Fibroblast of skin of right biceps (primary cell): Measurements from ENCODE around the gene PRODH2.
"Not testable (repeated sequence)": the region's sequence is repeated elsewhere in the genome, so short reads cannot be mapped to it uniquely, and the experiment has no call there.

Experiments used
- DNase-seq: peaks from one replicate; pipeline ENCODE4 v3.0.0-alpha.2; 2013

Gene PRODH2

DNA sequence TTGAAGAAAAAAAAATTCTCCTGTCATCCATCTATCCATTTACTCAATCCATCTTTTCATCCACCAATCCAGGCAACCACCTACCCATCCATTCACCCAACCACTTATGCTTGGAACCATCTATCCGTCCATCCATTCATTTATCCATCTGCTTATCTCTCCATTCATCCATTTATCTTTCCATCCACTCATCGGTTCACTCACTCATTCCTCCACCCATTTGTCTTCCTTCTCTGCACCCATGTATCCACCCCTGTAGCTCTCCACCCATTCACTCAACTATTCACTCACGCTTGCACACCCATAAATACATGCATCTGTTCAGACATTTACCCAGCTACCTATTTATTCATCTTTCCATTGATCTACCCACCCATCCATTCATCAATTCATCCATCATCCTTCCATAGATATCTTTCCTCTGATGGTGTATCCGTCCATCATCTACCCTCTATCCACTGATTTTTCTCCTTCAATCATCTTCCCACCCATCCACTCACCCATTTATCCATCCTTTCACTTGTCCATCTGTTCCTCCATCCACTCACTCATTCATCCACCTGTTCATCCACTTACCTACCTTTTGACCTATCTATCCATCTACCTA lies 30.1 kb upstream of the PRODH2 start:
- no peak for DNase-seq

GRCh38 chr19:35841961-35842595 lies 29.4 kb upstream of the PRODH2 start:
- DNase-seq = no peak

DNA sequence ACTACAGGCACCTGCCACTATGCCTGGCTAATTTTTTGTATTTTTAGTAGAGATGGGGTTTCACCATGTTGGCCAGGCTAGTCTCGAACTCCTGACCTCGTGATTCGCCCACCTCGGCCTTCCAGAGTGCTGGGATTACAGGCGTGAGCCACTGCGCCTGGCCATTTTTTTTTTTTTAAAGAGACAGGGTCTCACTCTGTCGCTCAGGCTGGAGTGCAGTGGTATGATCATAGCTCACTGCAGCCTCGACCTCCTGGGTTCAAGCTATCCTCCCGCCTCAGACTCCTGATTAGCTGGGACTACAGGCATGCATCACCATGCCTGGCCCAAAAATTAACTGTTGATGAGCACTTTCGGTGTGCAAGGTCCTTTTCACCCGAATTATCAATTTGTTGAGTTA lies 23.5 kb upstream of the PRODH2 start:
- not testable (repeated sequence) for DNase-seq

DNA sequence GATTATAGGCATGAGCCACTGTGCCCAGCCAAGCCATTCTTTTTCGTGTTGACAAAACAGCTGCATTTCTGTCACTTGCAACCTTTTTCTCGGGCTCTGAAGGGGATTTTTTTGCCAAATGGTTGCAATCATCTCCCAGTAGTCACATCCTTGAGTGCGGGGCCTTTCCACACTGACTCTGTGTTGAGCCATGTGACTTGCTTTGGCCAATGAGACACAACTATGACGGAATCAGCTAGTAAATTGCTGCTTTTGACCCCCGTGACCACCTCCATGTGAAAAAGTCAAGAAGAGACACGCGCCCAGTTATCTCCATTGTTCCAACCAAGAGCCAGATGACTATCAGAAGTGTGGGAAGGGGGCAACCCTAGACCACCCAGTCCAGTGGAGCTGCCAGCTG lies 21.3 kb upstream of the PRODH2 start:
- DNase-seq = no peak

DNA sequence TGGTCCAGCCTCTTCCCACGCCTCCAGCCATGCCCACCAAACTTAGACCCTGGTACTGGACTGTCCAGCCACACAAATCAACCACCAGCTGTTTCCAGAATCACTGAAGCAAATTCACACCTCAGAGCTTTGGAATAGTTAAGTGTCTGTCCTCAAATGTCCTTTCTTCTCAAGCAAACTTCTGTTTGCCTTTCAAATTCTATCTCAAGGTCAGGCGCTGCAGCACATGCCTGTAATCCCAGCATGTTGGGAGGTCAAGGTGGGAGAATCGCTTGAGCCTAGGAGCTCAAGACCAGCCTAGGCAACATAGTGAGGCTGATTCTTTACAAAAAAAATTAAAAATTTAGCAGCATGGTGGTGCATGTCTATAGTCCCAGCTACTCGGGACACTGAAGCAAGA lies 19.4 kb upstream of the PRODH2 start:
- no peak for DNase-seq

GRCh38 chr19:35830986-35831385 lies 18.3 kb upstream of the PRODH2 start:
- no peak for DNase-seq

DNA sequence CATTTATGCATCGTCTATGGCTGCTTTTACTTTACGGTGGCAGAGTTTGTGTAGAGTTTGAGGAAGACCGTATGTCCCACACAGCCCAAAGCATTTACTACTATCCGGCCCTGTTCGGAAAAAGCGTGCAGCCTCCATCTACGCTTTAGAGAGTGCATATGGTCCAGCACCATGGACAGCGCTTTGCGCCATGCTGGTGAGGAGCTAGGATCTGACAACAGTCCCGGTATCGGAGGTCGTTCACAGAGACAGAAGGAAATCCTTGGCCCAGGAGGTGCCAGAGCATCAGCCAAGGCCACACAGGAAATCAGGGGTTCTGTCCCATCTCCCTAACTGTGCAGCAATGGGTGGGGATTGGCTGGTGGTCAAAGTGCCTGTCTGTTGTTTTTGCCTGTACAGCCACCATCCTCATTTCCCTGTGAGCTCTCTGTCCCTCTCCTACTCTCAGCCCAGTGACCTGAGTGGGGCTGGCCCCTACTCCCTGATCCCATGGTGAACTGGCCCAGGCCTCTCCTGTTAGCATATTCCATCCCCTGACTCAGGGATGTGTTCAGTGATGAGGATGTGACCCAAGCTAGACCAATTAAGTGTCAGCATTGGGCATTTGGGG lies 16.2 kb upstream of the PRODH2 start:
- DNase-seq = peak; percentile 64

GRCh38 chr19:35824150-35824549 lies 11.5 kb upstream of the PRODH2 start:
- no peak for DNase-seq

DNA sequence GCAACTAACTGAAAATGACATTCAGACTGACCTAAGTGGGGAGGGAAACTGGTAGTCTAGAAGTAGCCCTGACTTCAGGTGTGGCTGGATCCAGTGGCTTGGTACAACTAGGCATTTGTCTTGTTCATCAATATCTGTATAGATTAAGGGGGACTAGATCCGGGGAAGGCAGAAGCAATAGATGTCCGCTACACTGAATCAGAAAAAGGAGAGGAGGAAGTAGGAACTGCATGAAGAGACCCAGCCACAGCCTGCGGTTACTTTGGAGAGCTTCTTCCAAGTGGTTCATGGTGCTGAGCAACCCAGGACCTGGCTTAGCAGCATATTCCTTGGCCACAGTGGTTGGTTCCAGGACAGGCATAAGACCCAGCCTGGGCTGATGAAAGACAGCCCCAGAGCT lies 9.9 kb upstream of the PRODH2 start:
- no peak for DNase-seq

DNA sequence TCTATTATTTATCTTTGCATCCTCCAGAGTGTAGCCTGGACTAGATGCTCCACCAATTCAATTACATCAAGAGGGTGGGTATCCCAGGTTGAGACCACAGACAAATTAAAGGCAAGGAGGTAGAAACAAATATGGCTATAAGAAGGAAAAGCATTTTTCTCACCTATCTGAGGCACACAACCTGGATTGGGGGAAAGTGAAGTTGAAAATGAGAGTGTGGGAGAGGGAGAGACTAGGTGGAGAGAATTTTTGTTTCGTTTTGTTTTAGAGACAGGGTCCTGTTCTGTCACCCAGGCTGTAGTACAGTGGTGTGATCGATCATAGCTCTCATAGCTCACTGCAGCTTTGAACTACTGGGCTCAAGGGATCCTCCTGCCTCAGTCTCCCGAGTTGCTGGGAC lies 5.8 kb upstream of the PRODH2 start:
- DNase-seq = no peak

DNA sequence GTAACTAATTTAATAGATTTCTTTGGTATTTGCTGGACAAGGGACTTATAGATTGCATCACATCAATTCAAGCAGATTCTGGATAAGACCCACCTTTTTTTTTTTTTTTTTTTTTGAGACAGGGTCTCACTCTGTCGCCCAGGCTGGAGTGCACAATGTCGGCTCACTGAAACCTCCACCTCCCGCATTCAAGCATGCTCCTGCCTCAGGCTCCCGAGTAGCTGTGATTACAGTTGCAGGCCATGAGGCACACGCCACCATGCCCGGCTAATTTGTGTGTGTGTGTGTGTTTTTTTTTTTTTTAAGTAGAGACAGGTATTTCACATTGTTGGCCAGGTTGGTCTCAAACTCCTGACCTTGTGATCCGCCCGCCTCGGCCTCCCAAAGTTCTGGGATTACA lies 4.2 kb upstream of the PRODH2 start:
- DNase-seq = no peak

GRCh38 chr19:35816262-35816661 lies 3.6 kb upstream of the PRODH2 start:
- DNase-seq = no peak

DNA sequence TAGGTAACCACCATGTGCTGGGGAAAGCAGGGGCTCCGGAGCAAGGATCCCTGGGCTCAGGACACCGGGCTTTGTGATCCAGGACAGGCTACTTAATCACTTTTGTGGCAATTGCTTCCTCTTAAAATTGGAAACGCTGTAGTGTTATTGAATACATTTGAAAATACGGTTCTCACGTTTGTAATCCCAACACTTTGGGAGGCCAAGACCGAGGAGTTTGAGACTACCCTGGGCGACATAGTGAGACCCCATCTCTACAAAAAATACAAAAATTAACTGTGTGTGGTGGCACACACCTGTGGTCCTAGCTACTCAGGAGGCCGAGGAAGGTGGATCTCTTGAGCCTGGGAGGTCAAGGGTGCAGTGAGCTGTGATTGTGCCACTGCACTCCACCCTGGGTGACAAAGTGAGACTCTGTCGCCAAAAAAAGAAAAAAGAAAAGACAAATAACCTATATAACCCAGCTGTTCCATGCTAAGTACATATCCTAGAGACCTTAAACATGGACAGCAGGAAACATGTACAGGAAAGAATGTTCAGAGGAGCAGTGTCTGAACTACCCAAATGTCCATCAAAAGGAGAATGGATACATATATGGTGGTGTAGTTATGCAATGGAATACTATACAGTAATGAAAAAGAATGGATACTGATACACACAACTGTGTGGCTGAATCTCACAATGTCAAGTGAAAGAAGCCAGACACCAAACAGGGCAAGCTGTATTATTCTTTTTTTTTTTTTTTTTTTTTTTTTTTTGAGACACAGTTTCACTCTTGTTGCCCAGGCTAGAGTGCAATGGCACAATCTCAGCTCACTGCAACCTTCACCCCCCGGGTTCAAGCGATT lies 622 bp upstream of the PRODH2 start:
- DNase-seq = no peak

DNA sequence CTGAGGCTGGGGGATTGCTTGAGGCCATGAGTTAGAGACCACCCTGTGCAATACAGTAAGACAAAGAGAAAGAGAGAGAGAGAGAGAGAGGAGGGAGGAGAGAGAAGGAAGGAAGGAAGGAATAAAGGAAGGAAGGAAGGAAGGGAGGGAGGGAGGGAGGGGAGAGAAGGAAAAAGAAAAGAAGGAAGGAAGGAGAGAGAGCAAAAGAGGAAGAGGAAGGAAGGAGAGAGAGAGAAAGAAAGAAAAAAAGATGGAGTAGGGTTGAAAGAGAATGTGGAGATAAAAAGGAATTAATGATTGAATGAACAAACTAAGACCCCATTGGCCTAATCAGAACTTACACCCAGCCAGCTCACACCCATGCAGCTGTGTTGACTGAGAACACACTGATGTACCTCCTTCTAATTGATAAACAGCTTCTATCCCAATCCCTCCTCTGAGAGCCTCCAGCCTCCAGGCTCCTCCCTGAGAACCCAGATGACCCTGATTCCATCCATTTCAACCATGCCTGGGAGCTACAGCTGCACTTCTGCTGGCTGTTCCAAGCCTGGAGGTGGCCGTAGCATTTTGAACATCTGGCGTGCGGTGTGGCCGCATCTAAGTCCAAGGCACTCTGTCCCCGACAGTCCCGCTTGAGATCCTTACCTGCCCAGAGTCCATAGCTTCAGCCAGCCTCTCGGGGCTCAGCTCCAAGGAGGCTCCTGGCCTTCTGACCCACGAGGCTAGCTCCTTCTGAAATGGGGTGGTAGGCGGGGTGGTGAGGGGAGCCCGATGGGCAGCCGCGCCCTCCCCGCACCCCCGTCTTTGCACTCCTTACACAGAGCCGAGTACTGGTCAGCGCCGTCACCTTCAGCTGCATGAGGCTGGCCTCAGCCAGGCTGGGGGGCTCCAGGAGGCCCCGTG lies 1.1 kb downstream of the PRODH2 start:
- DNase-seq = no peak

DNA sequence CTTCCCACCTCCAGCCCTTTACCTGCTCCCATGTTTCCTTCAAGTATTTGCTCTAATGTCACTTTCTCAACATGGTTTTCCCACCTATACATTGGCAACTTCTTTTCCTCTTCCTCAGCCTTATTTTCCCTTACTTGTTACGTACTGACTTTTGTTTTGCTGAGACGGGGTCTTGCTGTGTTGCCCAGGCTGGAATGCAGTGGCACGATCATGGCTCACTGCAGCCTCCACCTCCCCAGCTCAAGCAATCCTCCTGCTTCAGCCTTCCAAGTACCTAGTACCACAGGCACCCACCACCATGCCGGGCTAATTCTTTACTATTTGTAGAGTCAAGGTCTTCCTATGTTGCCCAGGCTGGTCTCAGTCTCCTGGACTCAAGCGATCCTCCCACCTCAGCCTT lies 5.0 kb downstream of the PRODH2 start:
- DNase-seq = no peak

DNA sequence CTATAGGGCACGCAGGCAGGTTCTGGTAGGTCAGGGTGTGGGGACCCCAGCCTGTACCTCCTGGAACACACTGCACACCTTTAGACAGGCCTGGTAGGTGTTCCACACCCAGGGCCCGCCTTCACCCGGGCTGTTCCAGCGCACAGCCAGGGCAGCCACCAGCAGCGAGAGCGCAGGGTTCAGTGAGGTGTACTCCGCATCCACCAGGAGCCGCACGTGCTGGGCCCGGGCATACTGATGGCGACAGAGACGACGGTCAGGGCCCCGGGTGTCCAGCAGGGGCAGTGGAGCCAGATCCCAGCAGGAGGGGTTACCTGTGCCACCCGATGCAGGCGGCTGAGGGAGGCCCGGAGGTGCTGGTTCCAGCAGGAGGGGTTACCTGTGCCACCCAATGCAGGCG lies 6.0 kb downstream of the PRODH2 start:
- no peak for DNase-seq

DNA sequence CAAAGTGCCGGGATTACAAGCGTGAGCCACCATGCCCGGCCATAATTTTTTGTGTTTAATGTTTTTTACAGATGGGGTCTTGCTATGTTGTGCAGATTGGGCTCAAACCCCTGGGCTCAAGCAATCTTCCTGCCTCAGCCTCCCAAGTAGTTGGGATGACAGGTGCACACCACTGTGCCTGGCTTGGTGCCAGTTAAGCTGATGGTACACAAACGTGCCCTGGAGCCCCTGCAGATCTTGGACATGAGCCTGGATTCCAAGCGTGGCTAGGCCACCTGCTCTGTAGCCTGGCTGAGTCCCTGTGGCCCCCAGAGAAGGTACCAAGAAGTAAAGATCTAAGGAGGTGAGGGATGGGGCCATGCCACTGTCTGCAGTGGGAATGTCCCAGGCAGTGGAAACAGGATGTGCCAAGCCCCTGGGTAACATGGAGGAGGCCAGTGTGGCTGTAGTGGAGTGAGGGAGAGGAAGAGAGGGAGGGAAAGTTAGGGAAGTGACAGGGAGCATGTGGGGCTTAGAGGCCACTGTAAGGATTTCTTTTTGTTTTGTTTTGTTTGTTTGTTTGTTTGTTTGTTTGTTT lies 7.0 kb downstream of the PRODH2 start:
- no peak for DNase-seq

DNA sequence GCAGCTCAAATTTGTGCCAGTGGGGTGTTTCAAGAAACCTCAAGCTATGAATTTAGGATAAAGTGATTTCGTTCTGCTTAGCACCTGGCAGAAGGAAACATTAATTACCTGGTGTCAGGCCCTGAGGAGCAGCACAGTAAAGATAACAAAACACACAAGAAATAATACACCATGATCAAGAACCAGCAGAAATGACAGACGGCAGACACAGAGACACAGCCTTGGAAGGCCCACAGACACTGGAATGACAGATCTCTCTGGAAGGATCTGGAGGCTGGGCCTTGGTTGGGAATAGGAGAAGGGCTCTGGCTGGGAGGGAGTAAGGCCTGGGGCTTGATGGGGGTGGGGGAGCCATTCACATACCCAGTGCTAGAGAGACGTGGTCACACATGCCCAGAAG lies 10.8 kb downstream of the PRODH2 start:
- DNase-seq = no peak

GRCh38 chr19:35797663-35798062 lies 15.0 kb downstream of the PRODH2 start:
- no peak for DNase-seq

GRCh38 chr19:35796645-35797542 lies 15.8 kb downstream of the PRODH2 start:
- DNase-seq = no peak

DNA sequence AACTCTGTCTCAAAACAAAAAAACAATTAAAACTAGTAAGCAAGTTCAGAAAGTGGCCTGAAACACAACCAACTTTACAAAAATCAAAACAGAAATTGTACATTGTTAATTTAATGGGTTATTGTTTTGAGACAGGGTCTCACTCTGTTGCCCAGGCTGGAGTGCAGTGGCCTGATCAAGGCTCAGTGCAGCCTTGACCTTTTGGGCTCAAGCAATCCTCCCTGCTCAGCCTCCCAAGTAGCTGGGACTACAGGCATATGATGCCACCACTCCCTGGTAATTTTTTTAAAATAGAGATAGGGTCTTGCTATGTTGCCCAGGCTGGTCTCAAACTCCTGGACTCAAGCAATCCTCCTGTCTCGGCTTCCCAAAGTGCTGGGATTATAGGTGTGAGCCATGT lies 17.1 kb downstream of the PRODH2 start:
- DNase-seq = not testable (repeated sequence)
